Measurements from ENCODE around the gene MCRIP2.

Gene MCRIP2

DNA sequence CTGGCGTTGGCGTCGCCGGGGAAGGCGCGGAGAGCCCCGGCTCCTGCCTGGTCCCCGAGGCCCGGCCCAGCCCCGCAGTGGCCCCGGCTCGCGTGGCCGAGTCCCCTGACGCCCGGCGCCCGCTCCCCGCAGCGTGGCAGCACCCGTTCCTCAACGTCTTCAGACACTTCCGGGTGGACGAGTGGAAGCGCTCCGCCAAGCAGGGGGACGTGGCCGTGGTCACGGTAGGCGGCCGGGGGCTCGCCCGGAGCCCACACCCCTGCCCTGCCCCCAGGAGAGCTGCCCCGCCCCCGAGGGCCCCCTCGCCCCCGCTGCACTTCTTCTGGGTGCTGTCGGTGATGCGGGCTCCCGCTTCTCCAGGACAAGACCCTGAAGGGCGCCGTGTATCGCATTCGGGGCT is 8.0 kb downstream of the MCRIP2 start:
- DNase-seq (ENCODE audit: low read depth): no peak
- H3K4me3 ChIP-seq (ENCODE audit: low read depth, low read length): peak overlapping the region; percentile 86
- TF ChIP-seq, protein P1, sequence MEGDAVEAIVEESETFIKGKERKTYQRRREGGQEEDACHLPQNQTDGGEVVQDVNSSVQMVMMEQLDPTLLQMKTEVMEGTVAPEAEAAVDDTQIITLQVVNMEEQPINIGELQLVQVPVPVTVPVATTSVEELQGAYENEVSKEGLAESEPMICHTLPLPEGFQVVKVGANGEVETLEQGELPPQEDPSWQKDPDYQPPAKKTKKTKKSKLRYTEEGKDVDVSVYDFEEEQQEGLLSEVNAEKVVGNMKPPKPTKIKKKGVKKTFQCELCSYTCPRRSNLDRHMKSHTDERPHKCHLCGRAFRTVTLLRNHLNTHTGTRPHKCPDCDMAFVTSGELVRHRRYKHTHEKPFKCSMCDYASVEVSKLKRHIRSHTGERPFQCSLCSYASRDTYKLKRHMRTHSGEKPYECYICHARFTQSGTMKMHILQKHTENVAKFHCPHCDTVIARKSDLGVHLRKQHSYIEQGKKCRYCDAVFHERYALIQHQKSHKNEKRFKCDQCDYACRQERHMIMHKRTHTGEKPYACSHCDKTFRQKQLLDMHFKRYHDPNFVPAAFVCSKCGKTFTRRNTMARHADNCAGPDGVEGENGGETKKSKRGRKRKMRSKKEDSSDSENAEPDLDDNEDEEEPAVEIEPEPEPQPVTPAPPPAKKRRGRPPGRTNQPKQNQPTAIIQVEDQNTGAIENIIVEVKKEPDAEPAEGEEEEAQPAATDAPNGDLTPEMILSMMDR (IDR thresholded peaks at IDR 0.05; ENCODE audit: low read depth, low read length, missing control alignments): no peak

DNA sequence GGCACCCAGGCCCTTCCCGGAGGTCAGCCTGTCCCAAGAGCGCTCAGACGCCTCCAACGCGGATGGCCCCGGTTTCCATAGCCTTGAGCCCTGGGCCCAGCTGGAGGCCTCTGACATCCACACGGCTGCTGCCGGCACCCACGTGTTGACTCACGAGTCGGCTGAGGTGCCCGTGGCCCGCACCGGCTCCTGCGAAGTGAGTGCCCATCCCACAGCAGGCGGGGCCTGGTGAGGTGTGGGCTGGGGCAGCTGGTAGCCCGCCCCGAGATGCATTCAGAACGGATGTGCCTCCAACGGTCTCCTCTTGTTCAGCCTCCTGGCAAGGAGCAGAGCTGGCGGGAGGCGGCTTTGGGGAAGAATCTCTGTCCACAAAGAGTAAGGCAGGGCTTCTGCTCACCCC is 10.2 kb downstream of the MCRIP2 start:
- no peak for DNase-seq (ENCODE audit: low read depth)
- no peak overlapping the region for H3K4me3 ChIP-seq (ENCODE audit: low read depth, low read length)
- TF ChIP-seq, protein P1 (IDR thresholded peaks at IDR 0.05; ENCODE audit: low read depth, low read length, missing control alignments): no peak

DNA sequence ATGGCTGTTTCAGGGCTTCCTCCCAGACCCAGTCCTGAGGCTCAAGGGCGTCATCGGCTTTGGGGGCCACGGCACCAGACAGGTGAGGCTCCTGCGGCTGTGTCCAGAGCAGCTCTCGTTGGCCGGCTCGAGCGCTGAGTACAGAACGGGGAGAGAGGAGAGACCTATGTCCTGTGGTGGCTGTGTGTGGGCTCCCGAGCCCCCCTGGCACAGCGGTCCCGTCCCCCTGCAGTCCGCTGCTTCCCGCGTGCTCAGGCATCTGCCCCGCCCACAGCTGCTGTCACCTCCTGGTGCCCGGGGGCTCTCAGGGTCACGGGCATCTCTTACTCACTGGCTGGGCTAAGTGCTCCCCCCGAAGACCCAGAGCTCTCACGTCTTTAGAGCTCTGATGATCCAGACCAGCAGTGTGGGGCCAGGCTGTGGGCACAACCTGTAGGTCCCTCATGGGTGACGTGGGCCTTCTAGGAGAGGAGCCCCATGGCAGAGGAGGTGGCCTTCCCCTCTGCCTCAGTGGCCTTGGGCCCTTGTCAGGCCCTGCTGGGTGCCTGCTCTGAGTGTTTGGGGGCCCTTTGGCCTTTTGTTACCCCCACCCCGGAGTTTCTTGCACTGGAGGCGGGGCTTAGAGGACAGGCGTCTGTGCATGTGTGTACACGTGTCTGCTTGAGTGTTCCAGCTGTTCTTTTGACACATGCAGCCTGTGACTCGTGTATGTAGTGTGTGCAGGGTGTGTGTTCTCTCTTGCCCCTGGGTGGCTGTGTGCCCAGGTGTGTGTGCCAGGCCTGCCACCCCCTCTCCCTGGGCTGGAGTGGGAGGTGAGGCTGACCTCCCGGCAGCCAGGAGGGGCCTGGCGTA is 11.1 kb downstream of the MCRIP2 start:
- no peak for DNase-seq (ENCODE audit: low read depth)
- H3K4me3 ChIP-seq (ENCODE audit: low read depth, low read length): no peak overlapping the region
- TF ChIP-seq, protein P1 (IDR thresholded peaks at IDR 0.05; ENCODE audit: low read depth, low read length, missing control alignments): no peak

DNA sequence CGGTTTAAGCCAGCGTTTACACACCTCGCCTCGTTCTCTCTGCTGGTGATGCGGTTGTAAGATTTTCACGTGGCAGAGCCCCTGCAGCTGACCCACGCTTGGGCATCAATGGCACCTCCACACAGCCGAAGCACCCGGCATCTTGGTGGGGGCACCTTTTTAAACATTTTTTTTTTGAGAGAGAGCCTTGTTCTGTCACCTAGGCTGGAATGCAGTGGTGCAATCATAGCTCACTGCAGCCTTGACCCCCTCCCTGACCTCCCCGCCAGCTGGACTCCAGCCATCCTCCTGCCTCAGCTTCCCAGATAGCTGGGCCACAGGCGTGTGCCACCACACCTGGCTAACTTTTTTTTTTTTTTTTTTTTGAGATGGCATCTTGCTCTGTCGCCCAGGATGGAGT is 12.4 kb downstream of the MCRIP2 start:
- DNase-seq (ENCODE audit: low read depth): no peak
- TF ChIP-seq, protein P1 (IDR thresholded peaks at IDR 0.05; ENCODE audit: low read depth, low read length, missing control alignments): no peak
- no peak overlapping the region for H3K4me3 ChIP-seq (ENCODE audit: low read depth, low read length)

DNA sequence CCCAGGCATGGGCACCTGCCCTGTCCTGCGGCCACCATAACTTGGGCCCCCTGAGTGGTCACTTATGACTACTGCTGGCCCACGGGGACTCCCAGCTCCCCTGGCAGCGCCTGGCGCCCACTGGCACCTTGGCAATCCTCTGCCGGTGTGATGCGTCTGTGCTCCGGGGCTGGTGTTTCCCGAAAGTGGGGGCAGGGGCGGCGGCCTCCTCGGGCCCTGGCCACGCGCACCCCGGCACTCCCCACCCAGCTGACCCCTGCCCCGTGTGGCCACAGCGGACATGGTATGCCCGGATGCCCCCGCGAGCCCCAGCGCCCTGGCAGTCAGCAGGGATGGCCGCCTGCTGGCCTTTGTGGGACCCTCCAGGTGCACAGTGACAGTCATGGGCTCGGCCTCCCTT is 15.9 kb downstream of the MCRIP2 start:
- TF ChIP-seq, protein P1 (IDR thresholded peaks at IDR 0.05; ENCODE audit: low read depth, low read length, missing control alignments): no peak
- no peak for DNase-seq (ENCODE audit: low read depth)
- H3K4me3 ChIP-seq (ENCODE audit: low read depth, low read length): no peak overlapping the region

DNA sequence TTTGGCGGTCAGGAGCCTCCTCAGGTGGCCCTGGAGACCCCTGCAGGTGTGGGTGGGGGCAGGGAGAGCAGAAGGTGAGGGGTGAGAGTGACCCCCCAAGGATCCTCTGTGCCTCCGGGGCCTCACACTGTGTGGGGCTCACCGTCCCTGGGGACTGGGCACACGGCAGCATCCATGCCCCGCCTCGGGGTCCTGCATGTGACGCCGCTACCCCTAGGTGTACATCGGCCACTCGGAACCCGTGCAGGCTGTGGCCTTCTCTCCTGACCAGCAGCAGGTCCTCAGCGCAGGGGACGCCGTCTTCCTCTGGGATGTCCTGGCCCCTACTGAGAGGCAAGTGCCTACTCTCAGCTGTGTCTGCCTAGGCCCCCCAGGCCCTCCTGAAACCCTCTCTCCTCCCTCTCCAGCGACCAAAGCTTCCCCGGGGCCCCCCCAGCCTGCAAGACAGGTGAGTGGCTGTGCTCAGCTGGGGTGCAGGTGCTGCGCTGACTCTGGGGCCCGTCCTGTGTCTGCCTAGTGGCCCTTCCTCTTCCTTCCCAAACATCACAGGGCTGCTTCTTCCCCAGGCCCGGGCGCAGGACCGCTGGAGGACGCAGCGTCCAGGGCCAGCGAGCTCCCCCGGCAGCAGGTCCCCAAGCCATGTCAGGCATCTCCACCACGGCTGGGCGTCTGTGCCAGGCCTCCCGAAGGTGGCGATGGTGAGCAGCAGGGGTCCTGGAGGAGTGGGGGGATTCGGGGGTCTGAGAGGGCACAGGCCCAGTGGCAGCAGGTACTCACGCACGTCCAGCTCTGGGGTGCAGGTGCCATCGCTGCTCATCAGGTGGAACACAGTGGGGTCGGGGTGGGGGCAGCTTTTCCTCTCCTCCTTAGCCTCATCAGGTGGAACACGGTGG is 17.3 kb downstream of the MCRIP2 start:
- TF ChIP-seq, protein P1 (IDR thresholded peaks at IDR 0.05; ENCODE audit: low read depth, low read length, missing control alignments): no peak
- DNase-seq (ENCODE audit: low read depth): no peak
- no peak overlapping the region for H3K4me3 ChIP-seq (ENCODE audit: low read depth, low read length)

All from GM12864 (cell line).